H9 (cell line): ENCODE measurements around the gene NPTX1. TPM values are rescaled to one million over a fixed set of nuclear protein-coding genes. Genes with fewer than 3 reads are reported as not detected.

Source experiments
- DNase-seq: peaks from one replicate; pipeline ENCODE4 v3.0.0-alpha.2; 2017
- H2AFZ ChIP-seq: one replicate; pipeline ENCODE4 v1.6.1; 2013; ENCODE audit warnings: mild to moderate bottlenecking, low read length, control low read depth, moderate library complexity
- H2AK5ac ChIP-seq: 2 replicates; pipeline ENCODE4 v1.6.1; 2013; ENCODE audit warnings: low read length, control low read depth, mixed read lengths; ENCODE audit not compliant: insufficient read length
- H2BK120ac ChIP-seq: one replicate; pipeline ENCODE4 v1.6.1; 2013; ENCODE audit warnings: low read depth, mild to moderate bottlenecking, low read length, control low read depth, inconsistent platforms; ENCODE audit not compliant: poor library complexity, severe bottlenecking
- H2BK12ac ChIP-seq: 2 replicates; pipeline ENCODE4 v1.6.1; 2013; ENCODE audit warnings: low read length, control low read depth, mixed read lengths, low read depth; ENCODE audit not compliant: insufficient read length
- H2BK15ac ChIP-seq: 2 replicates; pipeline ENCODE4 v1.6.1; 2013; ENCODE audit warnings: low read depth, low read length, control low read depth
- H2BK20ac ChIP-seq: one replicate; pipeline ENCODE4 v1.6.1; 2013; ENCODE audit warnings: low read depth, mild to moderate bottlenecking, low read length, control low read depth, inconsistent platforms; ENCODE audit not compliant: poor library complexity, severe bottlenecking
- H2BK5ac ChIP-seq: 2 replicates; pipeline ENCODE4 v1.6.1; 2013; ENCODE audit warnings: low read length, control low read depth, mixed read lengths; ENCODE audit not compliant: insufficient read length
- H3K14ac ChIP-seq: 2 replicates; pipeline ENCODE4 v1.6.1; 2013; ENCODE audit warnings: low read length, control low read depth; ENCODE audit not compliant: insufficient read depth
- H3K18ac ChIP-seq: 2 replicates; pipeline ENCODE4 v1.6.1; 2013; ENCODE audit warnings: low read depth, mild to moderate bottlenecking, mixed read lengths, low read length, control low read depth; ENCODE audit not compliant: insufficient read length
- H3K23ac ChIP-seq: 2 replicates; pipeline ENCODE4 v1.6.1; 2013; ENCODE audit warnings: low read length, control low read depth, mixed read lengths, low read depth; ENCODE audit not compliant: insufficient read length
- H3K23me2 ChIP-seq: 2 replicates; pipeline ENCODE4 v1.6.1; 2013; ENCODE audit warnings: low read depth, mild to moderate bottlenecking, mixed read lengths, low read length, control low read depth; ENCODE audit not compliant: insufficient read length, poor library complexity, severe bottlenecking
- H3K27ac ChIP-seq: 2 replicates; pipeline ENCODE4 v1.5.1; 2013; ENCODE audit warnings: low read length, control low read depth, mixed read lengths, low read depth; ENCODE audit not compliant: insufficient read length
- H3K27me3 ChIP-seq: 2 replicates; pipeline ENCODE4 v1.6.1; 2013; ENCODE audit warnings: low read length, control low read depth, inconsistent platforms; ENCODE audit not compliant: insufficient read depth
- H3K4ac ChIP-seq: 2 replicates; pipeline ENCODE4 v1.6.1; 2013; ENCODE audit warnings: low read depth, mild to moderate bottlenecking, control low read depth, inconsistent platforms, low read length, moderate library complexity
- H3K4me1 ChIP-seq: 2 replicates; pipeline ENCODE4 v1.6.1; 2013; ENCODE audit warnings: low read length, control low read depth, inconsistent platforms; ENCODE audit not compliant: insufficient read depth
- H3K4me2 ChIP-seq: 2 replicates; pipeline ENCODE4 v1.6.1; 2013; ENCODE audit warnings: low read length, control low read depth, mixed read lengths; ENCODE audit not compliant: insufficient read length, insufficient read depth
- H3K56ac ChIP-seq: 2 replicates; pipeline ENCODE4 v1.6.1; 2013; ENCODE audit warnings: low read depth, mild to moderate bottlenecking, mixed read lengths, low read length, control low read depth; ENCODE audit not compliant: insufficient read length
- H3K79me1 ChIP-seq: 2 replicates; pipeline ENCODE4 v1.6.1; 2013; ENCODE audit warnings: low read depth, mild to moderate bottlenecking, moderate library complexity, low read length, control low read depth, inconsistent platforms; ENCODE audit not compliant: insufficient read depth, poor library complexity, severe bottlenecking
- H3K79me2 ChIP-seq: 2 replicates; pipeline ENCODE4 v1.6.1; 2013; ENCODE audit warnings: low read length, control low read depth, inconsistent platforms; ENCODE audit not compliant: insufficient read depth
- H3K9ac ChIP-seq: 2 replicates; pipeline ENCODE4 v1.6.1; 2013; ENCODE audit warnings: low read length, control low read depth, mixed read lengths; ENCODE audit not compliant: insufficient read length; ENCODE audit errors: extremely low read depth
- H3K9me3 ChIP-seq: one replicate; pipeline ENCODE4 v1.6.1; 2013; ENCODE audit warnings: low read depth, low read length, inconsistent platforms; ENCODE audit not compliant: control insufficient read depth
- H3T11ph ChIP-seq: one replicate; pipeline ENCODE4 v1.6.1; 2013; ENCODE audit warnings: mild to moderate bottlenecking, low read length, control low read depth, inconsistent platforms
- H4K20me1 ChIP-seq: one replicate; pipeline ENCODE4 v1.6.1; 2013; ENCODE audit not compliant: control insufficient read depth, insufficient read length, insufficient read depth
- H4K5ac ChIP-seq: 2 replicates; pipeline ENCODE4 v1.6.1; 2013; ENCODE audit warnings: low read depth, mild to moderate bottlenecking, mixed read lengths, low read length, control low read depth; ENCODE audit not compliant: insufficient read length
- H4K8ac ChIP-seq: replicated peaks from 2 replicates; pipeline ENCODE4 v1.6.1; 2013; ENCODE audit warnings: low read length, control low read depth, mixed read lengths, low read depth; ENCODE audit not compliant: insufficient read length
- H4K91ac ChIP-seq: 2 replicates; pipeline ENCODE4 v1.6.1; 2013; ENCODE audit warnings: low read depth, mild to moderate bottlenecking, moderate library complexity, mixed read lengths, low read length, control low read depth; ENCODE audit not compliant: insufficient read length
- H3K27ac Mint-ChIP-seq, 3 experiments: 2 replicates in 2 of 3; 3 replicates in 1 of 3; pipeline ENCODE4 v1.8.0; 2020 to 2021; ENCODE audit warnings: mixed read lengths in 3 of 3, mild to moderate bottlenecking in 1 of 3, moderate library complexity in 1 of 3
- H3K27me3 Mint-ChIP-seq: 2 replicates; pipeline ENCODE4 v1.8.0; 2021; ENCODE audit warnings: low read depth, mild to moderate bottlenecking, moderate library complexity, mixed read lengths
- H3K36me3 Mint-ChIP-seq, 3 experiments: 2 replicates in 2 of 3; 3 replicates in 1 of 3; pipeline ENCODE4 v1.8.0; 2020 to 2021; ENCODE audit warnings: low read depth in 3 of 3, mixed read lengths in 3 of 3; ENCODE audit not compliant: insufficient read depth in 1 of 3
- H3K4me1 Mint-ChIP-seq, 2 experiments: 2 replicates each; pipeline ENCODE4 v1.8.0; 2020; ENCODE audit warnings: mixed read lengths in 2 of 2
- H3K4me3 Mint-ChIP-seq, 2 experiments: 2 replicates in 1 of 2; 3 replicates in 1 of 2; pipeline ENCODE4 v1.8.0; 2020 to 2021; ENCODE audit warnings: mild to moderate bottlenecking in 2 of 2, mixed read lengths in 2 of 2, moderate library complexity in 1 of 2
- H3K9me3 Mint-ChIP-seq, 2 experiments: 2 replicates in 1 of 2; 3 replicates in 1 of 2; pipeline ENCODE4 v1.8.0; 2020; ENCODE audit warnings: mild to moderate bottlenecking in 2 of 2, mixed read lengths in 2 of 2, moderate library complexity in 1 of 2
- WGBS: extraction: QIAGEN DNeasy Blood & Tissue Kit; methylation state at CpG from one replicate; pipeline ENCODE4 v1.1.7; 2013; ENCODE audit warnings: missing lambda C conversion rate, low lambda C conversion rate, mixed read lengths; ENCODE audit not compliant: insufficient read length; ENCODE audit errors: extremely low coverage; 5-methylcytosine and 5-hydroxymethylcytosine counted together
- total RNA-seq: library from RNA; stranded (reverse); gene quantifications from 2 replicates; pipeline ENCODE4 v1.2.1, GENCODE V29; 2021
- TF ChIP-seq, protein P1 (sequence below): fragments of 200-600 bp; sonication (generic); conservative IDR thresholded peaks from 3 replicates; pipeline ENCODE4 v1.8.0; 2021; ENCODE audit warnings: antibody characterized with exemption, mild to moderate bottlenecking

Gene NPTX1
- total RNA-seq, 1 experiment from 2014 or later: 20.5 TPM

DNA sequence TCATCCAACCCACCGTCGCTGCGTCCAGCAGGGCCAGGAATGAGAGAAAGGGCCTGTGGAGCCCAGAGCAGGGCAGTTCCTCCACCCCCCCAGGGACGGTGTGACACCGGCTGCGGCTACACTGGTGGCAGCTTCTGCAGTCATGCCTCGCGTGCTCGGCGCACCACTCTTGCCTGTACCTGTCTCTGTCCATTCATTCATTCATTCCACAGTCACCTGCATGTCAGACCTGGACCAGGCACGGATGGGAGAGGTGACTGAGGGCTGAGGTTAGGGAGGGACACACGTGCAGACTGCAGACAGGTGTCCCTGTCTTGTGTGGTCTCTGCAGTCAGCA, 34.1 kb downstream of the NPTX1 start:
- H3K23me2 ChIP-seq: no peaks in the 10 kb centered on the region
- peaks cover 7 to 19% of the 10 kb centered on the region in 2 experiments for H3K4me1 Mint-ChIP-seq
- no peaks in the 10 kb centered on the region for H3K9me3 Mint-ChIP-seq
- H2BK5ac ChIP-seq: no peak overlapping the region
- no peaks in the 10 kb centered on the region for H3K27me3 ChIP-seq
- no peak overlapping the region for H4K91ac ChIP-seq
- no peaks in the 10 kb centered on the region for H3K36me3 Mint-ChIP-seq
- no peaks in the 10 kb centered on the region for H4K20me1 ChIP-seq
- no peak overlapping the region for H3K4ac ChIP-seq
- no peak overlapping the region for H3K27ac ChIP-seq
- H2AK5ac ChIP-seq: no peak overlapping the region
- no peak overlapping the region for H3K27ac Mint-ChIP-seq
- H3K4me2 ChIP-seq: no peak overlapping the region
- H3K79me2 ChIP-seq: no peaks in the 10 kb centered on the region
- no peak overlapping the region for H3K9ac ChIP-seq
- no peak overlapping the region for H3T11ph ChIP-seq
- no peak overlapping the region for H2AFZ ChIP-seq
- no peak overlapping the region for H4K8ac ChIP-seq
- H2BK20ac ChIP-seq: no peak overlapping the region
- no CpG with 5 or more reads among the region's 12 CpGs for WGBS
- no peak overlapping the region for H3K18ac ChIP-seq
- H2BK12ac ChIP-seq: no peak overlapping the region
- DNase-seq: no peak
- peaks cover 36% of the 10 kb centered on the region for H3K27me3 Mint-ChIP-seq
- no peaks in the 10 kb centered on the region for H3K9me3 ChIP-seq
- H3K4me3 Mint-ChIP-seq: no peak overlapping the region; a peak in 1 of 5 replicates
- H3K56ac ChIP-seq: no peak overlapping the region
- H3K23ac ChIP-seq: no peak overlapping the region
- H3K4me1 ChIP-seq: no peaks in the 10 kb centered on the region
- H2BK120ac ChIP-seq: no peak overlapping the region
- no peak overlapping the region for H2BK15ac ChIP-seq
- H3K79me1 ChIP-seq: no peaks in the 10 kb centered on the region
- H3K14ac ChIP-seq: no peak overlapping the region
- H4K5ac ChIP-seq: no peak overlapping the region
- TF ChIP-seq, protein P1, sequence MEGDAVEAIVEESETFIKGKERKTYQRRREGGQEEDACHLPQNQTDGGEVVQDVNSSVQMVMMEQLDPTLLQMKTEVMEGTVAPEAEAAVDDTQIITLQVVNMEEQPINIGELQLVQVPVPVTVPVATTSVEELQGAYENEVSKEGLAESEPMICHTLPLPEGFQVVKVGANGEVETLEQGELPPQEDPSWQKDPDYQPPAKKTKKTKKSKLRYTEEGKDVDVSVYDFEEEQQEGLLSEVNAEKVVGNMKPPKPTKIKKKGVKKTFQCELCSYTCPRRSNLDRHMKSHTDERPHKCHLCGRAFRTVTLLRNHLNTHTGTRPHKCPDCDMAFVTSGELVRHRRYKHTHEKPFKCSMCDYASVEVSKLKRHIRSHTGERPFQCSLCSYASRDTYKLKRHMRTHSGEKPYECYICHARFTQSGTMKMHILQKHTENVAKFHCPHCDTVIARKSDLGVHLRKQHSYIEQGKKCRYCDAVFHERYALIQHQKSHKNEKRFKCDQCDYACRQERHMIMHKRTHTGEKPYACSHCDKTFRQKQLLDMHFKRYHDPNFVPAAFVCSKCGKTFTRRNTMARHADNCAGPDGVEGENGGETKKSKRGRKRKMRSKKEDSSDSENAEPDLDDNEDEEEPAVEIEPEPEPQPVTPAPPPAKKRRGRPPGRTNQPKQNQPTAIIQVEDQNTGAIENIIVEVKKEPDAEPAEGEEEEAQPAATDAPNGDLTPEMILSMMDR: no peak
